GM12878 (cell line): ENCODE results near the gene ATP4B.

ENCODE experiments used
- CEBPB ChIP-seq, 2 experiments: fragments of 150-350 bp in 1 of 2; IDR thresholded peaks; 2 replicates each; pipeline ENCODE4 v1.6.1; 2012 to 2014; ENCODE audit warnings: low read depth in 2 of 2, low read length in 2 of 2, borderline replicate concordance in 1 of 2, inconsistent platforms in 1 of 2
- ESRRA ChIP-seq: IDR thresholded peaks from 2 replicates; pipeline ENCODE4 v1.6.1; 2012; ENCODE audit warnings: mild to moderate bottlenecking, low read length, improper control_type of control experiment
- NFYB ChIP-seq: IDR thresholded peaks from 2 replicates; pipeline ENCODE4 v1.6.1; 2011; ENCODE audit warnings: low read depth, mild to moderate bottlenecking, low read length, improper control_type of control experiment, moderate library complexity; ENCODE audit not compliant: insufficient read depth
- TAF1 ChIP-seq: IDR thresholded peaks from 2 replicates; pipeline ENCODE4 v1.6.1; 2011; ENCODE audit warnings: mild to moderate bottlenecking, low read depth, low read length, borderline replicate concordance
- TCF12 ChIP-seq: IDR thresholded peaks from 2 replicates; pipeline ENCODE4 v1.6.1; 2011; ENCODE audit warnings: low read depth, mild to moderate bottlenecking, low read length

GRCh38 chr13:113612607-113613006, 45.4 kb downstream of the ATP4B start:
- TF ChIP-seq NFYB (no peak), TCF12 (no peak), ESRRA (no peak), TAF1 (no peak), CEBPB (IDR thresholded peaks at IDR 0.05; ENCODE audit: borderline replicate concordance in 1 of 2, low read depth in 2 of 2, low read length in 2 of 2) (no peak)
